Measurements from ENCODE around the gene C5orf47.
A peak's percentile ranks its signal among the peaks of the same experiment; 100 is the strongest.

The C5orf47 gene

GRCh38 chr5:173970878-173971650, 17.9 kb upstream of the C5orf47 start:
- TF ChIP-seq CTCF (IDR thresholded peaks at IDR 0.05; ENCODE audit: insufficient read depth, missing control alignments), result no peak
- DNase-seq (ENCODE audit: insufficient read length, low spot score) (no peak), FAIRE-seq (no peak)

GRCh38 chr5:173971681-173972345, 17.2 kb upstream of the C5orf47 start:
- TF ChIP-seq CTCF (IDR thresholded peaks at IDR 0.05; ENCODE audit: insufficient read depth, missing control alignments), result no peak
- DNase-seq (ENCODE audit: insufficient read length, low spot score), result no peak

GRCh38 chr5:173972607-173972924, 16.4 kb upstream of the C5orf47 start:
- no peak for TF ChIP-seq CTCF (IDR thresholded peaks at IDR 0.05; ENCODE audit: insufficient read depth, missing control alignments)
- FAIRE-seq, result no peak

More at GRCh38 chr5:173971681-173972345, 17.2 kb upstream of the C5orf47 start:
- FAIRE-seq, result no peak

GRCh38 chr5:173972925-173973615, 15.9 kb upstream of the C5orf47 start:
- no peak for FAIRE-seq

More at GRCh38 chr5:173972607-173972924, 16.4 kb upstream of the C5orf47 start:
- DNase-seq (ENCODE audit: insufficient read length, low spot score), result no peak

GRCh38 chr5:173973616-173973969, 15.4 kb upstream of the C5orf47 start:
- FAIRE-seq, result no peak

More at GRCh38 chr5:173972925-173973615, 15.9 kb upstream of the C5orf47 start:
- peak; percentile 76 for DNase-seq (ENCODE audit: insufficient read length, low spot score)
- TF ChIP-seq CTCF (IDR thresholded peaks at IDR 0.05; ENCODE audit: insufficient read depth, missing control alignments), result peak; percentile 85

GRCh38 chr5:173974688-173975239, 14.2 kb upstream of the C5orf47 start:
- TF ChIP-seq CTCF (IDR thresholded peaks at IDR 0.05; ENCODE audit: insufficient read depth, missing control alignments), result no peak
- no peak for FAIRE-seq

More at GRCh38 chr5:173973616-173973969, 15.4 kb upstream of the C5orf47 start:
- DNase-seq (ENCODE audit: insufficient read length, low spot score), result no peak
- no peak for TF ChIP-seq CTCF (IDR thresholded peaks at IDR 0.05; ENCODE audit: insufficient read depth, missing control alignments)

More at GRCh38 chr5:173974688-173975239, 14.2 kb upstream of the C5orf47 start:
- no peak for DNase-seq (ENCODE audit: insufficient read length, low spot score)
